ENCODE measurements around the gene EIF3F. TPM values are rescaled to one million over a fixed set of nuclear protein-coding genes. Genes with fewer than 3 reads are reported as not detected.

The EIF3F gene
- polyA plus RNA-seq, 1 donor from 2014 or later, result 266 TPM

DNA sequence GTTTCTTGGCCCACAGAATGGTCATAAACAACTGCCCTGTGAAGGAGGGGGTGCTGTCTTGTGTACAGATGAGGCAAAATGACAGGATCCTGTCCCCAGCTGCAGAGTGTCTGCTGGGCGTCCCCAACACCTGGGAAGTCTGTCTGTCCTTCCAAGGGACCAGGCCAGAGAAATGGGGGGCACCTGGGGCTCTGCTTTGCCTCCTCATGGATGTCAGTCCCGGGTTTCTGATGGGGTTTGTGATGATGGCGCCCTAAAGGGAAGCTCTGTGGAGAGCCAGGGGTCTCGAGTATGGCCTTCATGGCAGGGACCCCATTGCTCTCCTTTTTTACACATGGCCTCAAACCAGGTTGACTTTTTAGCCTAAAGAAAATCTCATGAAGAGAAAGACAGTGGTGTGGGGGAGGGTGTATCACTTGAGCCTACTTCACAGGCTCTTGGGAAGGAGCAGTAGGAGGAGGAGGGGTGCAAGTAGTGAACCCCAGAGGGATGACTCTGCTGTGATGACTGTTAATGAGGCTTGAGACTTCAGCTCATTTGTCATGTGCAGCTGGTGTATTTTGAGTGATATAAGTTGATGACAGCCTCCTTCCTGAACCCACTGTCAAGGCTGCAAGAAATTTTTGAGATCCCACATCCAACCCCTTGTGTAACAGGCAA, 53.3 kb downstream of the EIF3F start:
- Histone ChIP-seq H3K9me2 (ENCODE audit: insufficient read depth, low read length) (no peaks in the 10 kb centered on the region), H3K27me3 (ENCODE audit: insufficient read depth, low read depth, low read length) (no peaks in the 10 kb centered on the region), H3F3A (ENCODE audit: insufficient read depth, low read length, poor library complexity, severe bottlenecking) (no peaks in the 10 kb centered on the region), H3K27ac (ENCODE audit: low read length) (peak overlapping the region; percentile 94), H3K9me3 (ENCODE audit: low read length) (no peaks in the 10 kb centered on the region), H3K36me3 (ENCODE audit: insufficient read depth, low read length) (no peaks in the 10 kb centered on the region), H3K9ac (ENCODE audit: low read length) (no peak overlapping the region), H3K79me2 (replicated peaks; ENCODE audit: insufficient read depth, low read length) (peaks cover 16% of the 10 kb centered on the region), H3K4me2 (ENCODE audit: low read length) (no peak overlapping the region), H3K4me3 (ENCODE audit: low read length) (peak overlapping the region; percentile 60), H4K20me1 (ENCODE audit: insufficient read depth) (no peaks in the 10 kb centered on the region), H2AFZ (ENCODE audit: low read depth, low read length) (no peak overlapping the region)
- TF ChIP-seq EZH2 (IDR thresholded peaks at IDR 0.05; ENCODE audit: borderline replicate concordance, insufficient read depth, low read length, poor library complexity, severe bottlenecking), result no peak
- TF ChIP-seq RAD21 (conservative IDR thresholded peaks at IDR 0.05), result no peak
- TF ChIP-seq MXI1 (conservative IDR thresholded peaks at IDR 0.05; ENCODE audit: poor library complexity, severe bottlenecking), result no peak
- no peak for TF ChIP-seq POLR2AphosphoS5 (IDR thresholded peaks at IDR 0.05)
- no peak for TF ChIP-seq EP300 (conservative IDR thresholded peaks at IDR 0.05; ENCODE audit: poor library complexity, severe bottlenecking)
- no peak for TF ChIP-seq SMC3 (conservative IDR thresholded peaks at IDR 0.05; ENCODE audit: poor library complexity)
- TF ChIP-seq, protein P1, sequence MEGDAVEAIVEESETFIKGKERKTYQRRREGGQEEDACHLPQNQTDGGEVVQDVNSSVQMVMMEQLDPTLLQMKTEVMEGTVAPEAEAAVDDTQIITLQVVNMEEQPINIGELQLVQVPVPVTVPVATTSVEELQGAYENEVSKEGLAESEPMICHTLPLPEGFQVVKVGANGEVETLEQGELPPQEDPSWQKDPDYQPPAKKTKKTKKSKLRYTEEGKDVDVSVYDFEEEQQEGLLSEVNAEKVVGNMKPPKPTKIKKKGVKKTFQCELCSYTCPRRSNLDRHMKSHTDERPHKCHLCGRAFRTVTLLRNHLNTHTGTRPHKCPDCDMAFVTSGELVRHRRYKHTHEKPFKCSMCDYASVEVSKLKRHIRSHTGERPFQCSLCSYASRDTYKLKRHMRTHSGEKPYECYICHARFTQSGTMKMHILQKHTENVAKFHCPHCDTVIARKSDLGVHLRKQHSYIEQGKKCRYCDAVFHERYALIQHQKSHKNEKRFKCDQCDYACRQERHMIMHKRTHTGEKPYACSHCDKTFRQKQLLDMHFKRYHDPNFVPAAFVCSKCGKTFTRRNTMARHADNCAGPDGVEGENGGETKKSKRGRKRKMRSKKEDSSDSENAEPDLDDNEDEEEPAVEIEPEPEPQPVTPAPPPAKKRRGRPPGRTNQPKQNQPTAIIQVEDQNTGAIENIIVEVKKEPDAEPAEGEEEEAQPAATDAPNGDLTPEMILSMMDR (IDR thresholded peaks at IDR 0.05; ENCODE audit: poor library complexity, severe bottlenecking), result no peak
- TF ChIP-seq TAF1 (IDR thresholded peaks at IDR 0.05; ENCODE audit: low read depth), result no peak
- TF ChIP-seq, protein P2, sequence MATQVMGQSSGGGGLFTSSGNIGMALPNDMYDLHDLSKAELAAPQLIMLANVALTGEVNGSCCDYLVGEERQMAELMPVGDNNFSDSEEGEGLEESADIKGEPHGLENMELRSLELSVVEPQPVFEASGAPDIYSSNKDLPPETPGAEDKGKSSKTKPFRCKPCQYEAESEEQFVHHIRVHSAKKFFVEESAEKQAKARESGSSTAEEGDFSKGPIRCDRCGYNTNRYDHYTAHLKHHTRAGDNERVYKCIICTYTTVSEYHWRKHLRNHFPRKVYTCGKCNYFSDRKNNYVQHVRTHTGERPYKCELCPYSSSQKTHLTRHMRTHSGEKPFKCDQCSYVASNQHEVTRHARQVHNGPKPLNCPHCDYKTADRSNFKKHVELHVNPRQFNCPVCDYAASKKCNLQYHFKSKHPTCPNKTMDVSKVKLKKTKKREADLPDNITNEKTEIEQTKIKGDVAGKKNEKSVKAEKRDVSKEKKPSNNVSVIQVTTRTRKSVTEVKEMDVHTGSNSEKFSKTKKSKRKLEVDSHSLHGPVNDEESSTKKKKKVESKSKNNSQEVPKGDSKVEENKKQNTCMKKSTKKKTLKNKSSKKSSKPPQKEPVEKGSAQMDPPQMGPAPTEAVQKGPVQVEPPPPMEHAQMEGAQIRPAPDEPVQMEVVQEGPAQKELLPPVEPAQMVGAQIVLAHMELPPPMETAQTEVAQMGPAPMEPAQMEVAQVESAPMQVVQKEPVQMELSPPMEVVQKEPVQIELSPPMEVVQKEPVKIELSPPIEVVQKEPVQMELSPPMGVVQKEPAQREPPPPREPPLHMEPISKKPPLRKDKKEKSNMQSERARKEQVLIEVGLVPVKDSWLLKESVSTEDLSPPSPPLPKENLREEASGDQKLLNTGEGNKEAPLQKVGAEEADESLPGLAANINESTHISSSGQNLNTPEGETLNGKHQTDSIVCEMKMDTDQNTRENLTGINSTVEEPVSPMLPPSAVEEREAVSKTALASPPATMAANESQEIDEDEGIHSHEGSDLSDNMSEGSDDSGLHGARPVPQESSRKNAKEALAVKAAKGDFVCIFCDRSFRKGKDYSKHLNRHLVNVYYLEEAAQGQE (IDR thresholded peaks at IDR 0.05; ENCODE audit: borderline replicate concordance), result no peak

DNA sequence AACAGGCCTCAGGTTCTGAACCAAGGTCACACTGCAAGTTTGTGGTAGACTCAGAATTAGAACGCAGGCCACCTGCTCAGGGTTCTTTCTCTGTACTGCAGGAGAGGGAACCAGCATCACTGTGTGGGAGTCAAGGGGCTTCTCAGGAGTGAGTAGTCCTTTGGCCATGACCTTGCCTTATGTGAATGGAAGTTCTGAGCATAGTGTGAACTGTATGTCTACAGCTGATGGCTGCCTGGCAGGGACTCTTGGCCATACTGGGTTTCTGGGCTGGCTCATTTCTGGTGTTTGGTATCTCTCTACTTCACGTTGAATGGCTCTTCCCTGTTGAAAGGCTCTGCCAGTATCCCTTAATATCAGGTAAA, 53.8 kb downstream of the EIF3F start:
- TF ChIP-seq SMC3 (conservative IDR thresholded peaks at IDR 0.05; ENCODE audit: poor library complexity) (no peak), EP300 (conservative IDR thresholded peaks at IDR 0.05; ENCODE audit: poor library complexity, severe bottlenecking) (no peak), MXI1 (conservative IDR thresholded peaks at IDR 0.05; ENCODE audit: poor library complexity, severe bottlenecking) (no peak), EZH2 (IDR thresholded peaks at IDR 0.05; ENCODE audit: borderline replicate concordance, insufficient read depth, low read length, poor library complexity, severe bottlenecking) (no peak), POLR2AphosphoS5 (IDR thresholded peaks at IDR 0.05) (no peak), TAF1 (IDR thresholded peaks at IDR 0.05; ENCODE audit: low read depth) (no peak), RAD21 (conservative IDR thresholded peaks at IDR 0.05) (no peak)
- TF ChIP-seq, protein P2 (IDR thresholded peaks at IDR 0.05; ENCODE audit: borderline replicate concordance), result no peak
- TF ChIP-seq, protein P1 (IDR thresholded peaks at IDR 0.05; ENCODE audit: poor library complexity, severe bottlenecking), result no peak
- no peak overlapping the region for H3K9ac ChIP-seq (ENCODE audit: low read length)
- no peaks in the 10 kb centered on the region for H3F3A ChIP-seq (ENCODE audit: insufficient read depth, low read length, poor library complexity, severe bottlenecking)
- H3K27me3 ChIP-seq (ENCODE audit: insufficient read depth, low read depth, low read length), result no peaks in the 10 kb centered on the region
- no peak overlapping the region for H3K4me2 ChIP-seq (ENCODE audit: low read length)
- H3K9me3 ChIP-seq (ENCODE audit: low read length), result no peaks in the 10 kb centered on the region
- no peak overlapping the region for H2AFZ ChIP-seq (ENCODE audit: low read depth, low read length)
- H3K79me2 ChIP-seq (replicated peaks; ENCODE audit: insufficient read depth, low read length), result peaks cover 16% of the 10 kb centered on the region
- no peaks in the 10 kb centered on the region for H3K9me2 ChIP-seq (ENCODE audit: insufficient read depth, low read length)
- no peaks in the 10 kb centered on the region for H3K36me3 ChIP-seq (ENCODE audit: insufficient read depth, low read length)
- peak overlapping the region; percentile 94 for H3K27ac ChIP-seq (ENCODE audit: low read length)
- peak overlapping the region; percentile 60 for H3K4me3 ChIP-seq (ENCODE audit: low read length)
- no peaks in the 10 kb centered on the region for H4K20me1 ChIP-seq (ENCODE audit: insufficient read depth)

Measured in neural cell (in vitro differentiated cells).